IMR-90 (cell line): ENCODE measurements around the gene HELZ.

Source experiments
- CEBPB ChIP-seq: IDR thresholded peaks from 2 replicates; pipeline ENCODE4 v1.6.1; 2012; ENCODE audit warnings: low read depth, low read length, improper control_type of control experiment
- CHD1 ChIP-seq: IDR thresholded peaks from 2 replicates; pipeline ENCODE4 v1.6.1; 2012; ENCODE audit warnings: low read depth, low read length, improper control_type of control experiment
- POLR2A ChIP-seq: IDR thresholded peaks from 2 replicates; pipeline ENCODE4 v1.6.1; 2012; ENCODE audit warnings: mild to moderate bottlenecking, low read depth, low read length
- RAD21 ChIP-seq: IDR thresholded peaks from 2 replicates; pipeline ENCODE4 v1.6.1; 2012; ENCODE audit warnings: low read length, improper control_type of control experiment
- RFX5 ChIP-seq: IDR thresholded peaks from 2 replicates; pipeline ENCODE4 v1.8.0; 2012; ENCODE audit warnings: low read depth, mild to moderate bottlenecking, low read length, moderate library complexity
- TF ChIP-seq, protein P1 (sequence below): conservative IDR thresholded peaks from 2 replicates; pipeline ENCODE4 v1.5.1; 2012; ENCODE audit warnings: mild to moderate bottlenecking, low read depth, low read length, improper control_type of control experiment

DNA sequence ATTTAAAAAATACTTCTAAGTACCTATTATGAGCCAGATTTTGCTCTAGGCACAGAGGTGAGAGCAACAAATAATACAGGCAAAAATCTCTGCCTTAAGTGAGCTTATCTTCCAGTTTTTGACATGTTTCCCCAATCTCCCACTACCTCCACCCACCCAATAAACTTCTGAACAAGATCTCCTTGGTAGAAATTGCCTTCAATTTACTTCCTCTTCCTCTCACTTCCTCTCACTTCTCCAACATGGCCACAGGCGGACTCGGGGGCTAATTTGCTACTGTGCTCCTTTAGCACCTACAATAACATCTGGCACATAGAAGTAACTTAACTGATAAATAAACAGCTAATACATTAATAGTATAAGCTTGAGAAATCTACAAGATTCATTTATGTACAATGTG is 118.0 kb downstream of the HELZ start:
- TF ChIP-seq CHD1: no peak
- no peak for TF ChIP-seq POLR2A
- TF ChIP-seq, protein P1, sequence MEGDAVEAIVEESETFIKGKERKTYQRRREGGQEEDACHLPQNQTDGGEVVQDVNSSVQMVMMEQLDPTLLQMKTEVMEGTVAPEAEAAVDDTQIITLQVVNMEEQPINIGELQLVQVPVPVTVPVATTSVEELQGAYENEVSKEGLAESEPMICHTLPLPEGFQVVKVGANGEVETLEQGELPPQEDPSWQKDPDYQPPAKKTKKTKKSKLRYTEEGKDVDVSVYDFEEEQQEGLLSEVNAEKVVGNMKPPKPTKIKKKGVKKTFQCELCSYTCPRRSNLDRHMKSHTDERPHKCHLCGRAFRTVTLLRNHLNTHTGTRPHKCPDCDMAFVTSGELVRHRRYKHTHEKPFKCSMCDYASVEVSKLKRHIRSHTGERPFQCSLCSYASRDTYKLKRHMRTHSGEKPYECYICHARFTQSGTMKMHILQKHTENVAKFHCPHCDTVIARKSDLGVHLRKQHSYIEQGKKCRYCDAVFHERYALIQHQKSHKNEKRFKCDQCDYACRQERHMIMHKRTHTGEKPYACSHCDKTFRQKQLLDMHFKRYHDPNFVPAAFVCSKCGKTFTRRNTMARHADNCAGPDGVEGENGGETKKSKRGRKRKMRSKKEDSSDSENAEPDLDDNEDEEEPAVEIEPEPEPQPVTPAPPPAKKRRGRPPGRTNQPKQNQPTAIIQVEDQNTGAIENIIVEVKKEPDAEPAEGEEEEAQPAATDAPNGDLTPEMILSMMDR: no peak
- no peak for TF ChIP-seq CEBPB
- TF ChIP-seq RAD21: no peak
- no peak for TF ChIP-seq RFX5
